Vagina (tissue), 2 donors: Measurements from ENCODE around the gene PRSS58. TPM values are rescaled to one million over a fixed set of nuclear protein-coding genes. Genes with fewer than 3 reads are reported as not detected.

Source experiments
- DNase-seq, 2 donors: peaks; one replicate each; pipeline ENCODE4 v3.0.0-alpha.2; 2017; ENCODE audit errors: extremely low spot score in 2 of 2
- H3K27ac ChIP-seq: fragments of 200-600 bp; sonication (generic); one replicate; pipeline ENCODE4 v1.5.1; 2019
- H3K27me3 ChIP-seq: fragments of 200-600 bp; sonication (generic); one replicate; pipeline ENCODE4 v1.5.1; 2019
- H3K36me3 ChIP-seq, 2 donors: fragments of 200-600 bp; sonication (generic); one replicate each; pipeline ENCODE4 v1.5.1; 2017 to 2019
- H3K4me1 ChIP-seq: fragments of 200-600 bp; sonication (generic); one replicate; pipeline ENCODE4 v1.5.1; 2019
- H3K4me3 ChIP-seq, 2 donors: fragments of 200-600 bp; sonication (generic); 1 replicate in 1 of 2; 2 replicates in 1 of 2; pipeline ENCODE4 v1.5.1; 2016 to 2019
- H3K9me3 ChIP-seq: fragments of 200-600 bp; sonication (generic); one replicate; pipeline ENCODE4 v1.5.1; 2019
- CTCF ChIP-seq, 3 experiments: fragments of 450-650 bp in 2 of 3; fragments of 200-600 bp in 1 of 3; sonication (generic) in 1 of 3; IDR thresholded peaks; one replicate each; pipeline ENCODE4 v1.5.1; 2017 to 2019; ENCODE audit warnings: antibody characterized with exemption in 3 of 3, mild to moderate bottlenecking in 2 of 3, moderate library complexity in 2 of 3
- POLR2A ChIP-seq, 2 donors: fragments of 450-650 bp; IDR thresholded peaks; one replicate each; pipeline ENCODE4 v1.6.1; 2017; ENCODE audit warnings: antibody characterized with exemption in 2 of 2, mild to moderate bottlenecking in 2 of 2, moderate library complexity in 2 of 2
- POLR2AphosphoS5 ChIP-seq, 2 donors: sonication (generic); formaldehyde crosslinking; IDR thresholded peaks; one replicate each; pipeline ENCODE4 v1.9.0; 2017; ENCODE audit warnings: antibody characterized with exemption in 2 of 2, mild to moderate bottlenecking in 2 of 2, low read depth in 1 of 2; ENCODE audit not compliant: insufficient read depth in 1 of 2
- intact Hi-C: fragments of 100-400 bp; cut with DNase I; formaldehyde crosslinking; loops from one replicate; pipeline ENCODE4 v1.15.1; 2023
- small RNA-seq: library from RNA; depleted of rRNA; stranded (forward); fragments of <200 nt; gene quantifications from one replicate; pipeline ENCODE3, GENCODE V24; 2016
- total RNA-seq: library from RNA; depleted of rRNA; stranded (reverse); fragments of >200 nt; gene quantifications from one replicate; pipeline ENCODE4 v1.2.3, GENCODE V29; 2016

PRSS58 gene
- total RNA-seq, 1 donor from 2014 or later: not detected

GRCh38 chr7:142231716-142232115, 26.1 kb downstream of the PRSS58 start:
- no peak overlapping the region for H3K27ac ChIP-seq
- TF ChIP-seq CTCF (IDR thresholded peaks at IDR 0.05) (no peak), POLR2AphosphoS5 (IDR thresholded peaks at IDR 0.05; ENCODE audit: insufficient read depth in 1 of 2, low read depth in 1 of 2) (no peak), POLR2A (IDR thresholded peaks at IDR 0.05) (no peak)
- H3K9me3 ChIP-seq: no peaks in the 10 kb centered on the region
- intact Hi-C loops: no loop called here
- H3K27me3 ChIP-seq: no peaks in the 10 kb centered on the region
- DNase-seq: no peak
- H3K4me3 ChIP-seq: no peak overlapping the region
- H3K36me3 ChIP-seq: no peaks in the 10 kb centered on the region
- H3K4me1 ChIP-seq: no peaks in the 10 kb centered on the region

- intact Hi-C loops: no loop called here
- Histone ChIP-seq H3K27me3 (no peaks in the 10 kb centered on the region), H3K4me3 (no peak overlapping the region), H3K27ac (no peak overlapping the region), H3K36me3 (no peaks in the 10 kb centered on the region), H3K4me1 (no peaks in the 10 kb centered on the region), H3K9me3 (no peaks in the 10 kb centered on the region)
- no peak for TF ChIP-seq POLR2AphosphoS5 (IDR thresholded peaks at IDR 0.05; ENCODE audit: insufficient read depth in 1 of 2, low read depth in 1 of 2)
- no peak for TF ChIP-seq CTCF (IDR thresholded peaks at IDR 0.05)
- TF ChIP-seq POLR2A (IDR thresholded peaks at IDR 0.05): no peak
- no peak for DNase-seq
Observed at GRCh38 chr7:142228537-142229104, 29.2 kb downstream of the PRSS58 start.

Small RNA genes lying within 50 kb of the gene (small RNA-seq; reads per million reads assigned to genes)
- gene TRBV1: not detected

Other genes with a start within 250 kb of the PRSS58 start
- not detected for gene MGAM2, start 146.3 kb downstream of the PRSS58 start, total RNA-seq